ENCODE results near the gene NRAP. TPM values are rescaled to one million over a fixed set of nuclear protein-coding genes. Genes with fewer than 3 reads are reported as not detected.

The NRAP gene
- total RNA-seq, 2 experiments from 2014 or later: not detected

- Mint-ChIP-seq H3K27ac (no peak overlapping the region), H3K9me3 (peaks cover 29% of the 10 kb centered on the region), H3K27me3 (no peaks in the 10 kb centered on the region), H3K4me3 (no peak overlapping the region), H3K4me1 (no peaks in the 10 kb centered on the region), H3K36me3 (ENCODE audit: low read depth) (peaks cover 90% of the 10 kb centered on the region)
- ChIA-PET POLR2A (no interaction called here), CTCF (no interaction called here)
- DNase-seq: no peak
These were observed 31.9 kb upstream of the NRAP start for GRCh38 chr10:113695691-113696090.

GRCh38 chr10:113693348-113693747, 29.5 kb upstream of the NRAP start:
- H3K9me3 Mint-ChIP-seq: peaks cover 29% of the 10 kb centered on the region
- H3K4me1 Mint-ChIP-seq: peaks cover 20% of the 10 kb centered on the region
- H3K4me3 Mint-ChIP-seq: no peak overlapping the region
- ChIA-PET POLR2A (interaction anchor here (0.7 to 1.2 kb wide), 2 partner anchors 9 to 11 kb away, joined by 3 read pairs; no protein-coding TSS in a partner anchor), CTCF (interaction anchor here (1.0 kb wide), 1 partner anchor 611 kb away, joined by 3 read pairs; no protein-coding TSS in a partner anchor)
- no peak for DNase-seq
- H3K36me3 Mint-ChIP-seq (ENCODE audit: low read depth): peaks cover 91% of the 10 kb centered on the region
- no peak overlapping the region for H3K27ac Mint-ChIP-seq
- H3K27me3 Mint-ChIP-seq: no peaks in the 10 kb centered on the region

GRCh38 chr10:113692271-113692670, 28.4 kb upstream of the NRAP start:
- peaks cover 96% of the 10 kb centered on the region for H3K36me3 Mint-ChIP-seq (ENCODE audit: low read depth)
- no peaks in the 10 kb centered on the region for H3K27me3 Mint-ChIP-seq
- peaks cover 29% of the 10 kb centered on the region for H3K4me1 Mint-ChIP-seq
- peaks cover 38% of the 10 kb centered on the region for H3K9me3 Mint-ChIP-seq
- H3K27ac Mint-ChIP-seq: no peak overlapping the region
- no peak for DNase-seq
- H3K4me3 Mint-ChIP-seq: no peak overlapping the region
- ChIA-PET CTCF (interaction anchor here (1.2 kb wide), 1 partner anchor 13 kb away, joined by 4 read pairs; no protein-coding TSS in a partner anchor), POLR2A (interaction anchor here (2.9 kb wide), 1 partner anchor 12 kb away, joined by 16 read pairs; the partner anchor contains the start of gene CASP7)

- DNase-seq: no peak
- Mint-ChIP-seq H3K27ac (no peak overlapping the region), H3K9me3 (peaks cover 43% of the 10 kb centered on the region), H3K4me3 (no peak overlapping the region), H3K4me1 (peaks cover 31% of the 10 kb centered on the region), H3K27me3 (no peaks in the 10 kb centered on the region), H3K36me3 (ENCODE audit: low read depth) (peaks cover 91% of the 10 kb centered on the region)
- ChIA-PET CTCF (interaction anchor here (1.2 kb wide), 1 partner anchor 12 kb away, joined by 4 read pairs; no protein-coding TSS in a partner anchor), POLR2A (interaction anchor here (2.9 kb wide), 1 partner anchor 11 kb away, joined by 16 read pairs; the partner anchor contains the start of gene CASP7)
These were observed 27.5 kb upstream of the NRAP start for GRCh38 chr10:113691381-113691780.

- ChIA-PET CTCF (no interaction called here), POLR2A (interaction anchor here (2.9 kb wide), 1 partner anchor 10 kb away, joined by 16 read pairs; the partner anchor contains the start of gene CASP7)
- Mint-ChIP-seq H3K9me3 (peaks cover 49% of the 10 kb centered on the region), H3K4me3 (no peak overlapping the region), H3K36me3 (ENCODE audit: low read depth) (peaks cover 94% of the 10 kb centered on the region), H3K4me1 (peaks cover 33% of the 10 kb centered on the region), H3K27ac (no peak overlapping the region), H3K27me3 (no peaks in the 10 kb centered on the region)
- DNase-seq: no peak
These were observed 26.9 kb upstream of the NRAP start for GRCh38 chr10:113690749-113691148.

GRCh38 chr10:113689574-113689973, 25.7 kb upstream of the NRAP start:
- Mint-ChIP-seq H3K27ac (peak overlapping the region; percentile 65), H3K4me1 (peaks cover 38% of the 10 kb centered on the region), H3K9me3 (peaks cover 50% of the 10 kb centered on the region), H3K4me3 (peak overlapping the region; percentile 49), H3K36me3 (ENCODE audit: low read depth) (peaks cover 93% of the 10 kb centered on the region), H3K27me3 (no peaks in the 10 kb centered on the region)
- ChIA-PET POLR2A (interaction anchor here (0.7 kb wide), 1 partner anchor 10 kb away, joined by 4 read pairs; no protein-coding TSS in a partner anchor), CTCF (interaction anchor here (1.4 kb wide), 1 partner anchor 10 kb away, joined by 6 read pairs; the partner anchor contains the start of gene CASP7)
- no peak for DNase-seq

GRCh38 chr10:113689057-113689456, 25.2 kb upstream of the NRAP start:
- ChIA-PET POLR2A (interaction anchor here (0.7 kb wide), 2 partner anchors 10 to 864 kb away, joined by 3 to 4 read pairs; no protein-coding TSS in a partner anchor), CTCF (interaction anchor here (1.4 kb wide), 1 partner anchor 10 kb away, joined by 6 read pairs; the partner anchor contains the start of gene CASP7)
- Mint-ChIP-seq H3K36me3 (ENCODE audit: low read depth) (peaks cover 93% of the 10 kb centered on the region), H3K4me1 (peaks cover 41% of the 10 kb centered on the region), H3K4me3 (peak overlapping the region; percentile 49), H3K27me3 (no peaks in the 10 kb centered on the region), H3K27ac (peak overlapping the region; percentile 65), H3K9me3 (peaks cover 55% of the 10 kb centered on the region)
- no peak for DNase-seq

- DNase-seq: no peak
- Mint-ChIP-seq H3K27me3 (no peaks in the 10 kb centered on the region), H3K27ac (no peak overlapping the region), H3K4me1 (peaks cover 55% of the 10 kb centered on the region), H3K9me3 (peaks cover 44% of the 10 kb centered on the region), H3K36me3 (ENCODE audit: low read depth) (peaks cover 91% of the 10 kb centered on the region), H3K4me3 (no peak overlapping the region)
- CTCF ChIA-PET: interaction anchor here (1.2 kb wide), 1 partner anchor 11 kb away, joined by 3 read pairs; no protein-coding TSS in a partner anchor
- POLR2A ChIA-PET: no interaction called here
These were observed 23.2 kb upstream of the NRAP start for GRCh38 chr10:113687037-113687436.

GRCh38 chr10:113686028-113686427, 22.2 kb upstream of the NRAP start:
- CTCF ChIA-PET: interaction anchor here (0.5 kb wide), 1 partner anchor 403 kb away, joined by 6 read pairs; no protein-coding TSS in a partner anchor
- H3K9me3 Mint-ChIP-seq: peaks cover 40% of the 10 kb centered on the region
- H3K36me3 Mint-ChIP-seq (ENCODE audit: low read depth): peaks cover 83% of the 10 kb centered on the region

GRCh38 chr10:113683300-113683699, 19.5 kb upstream of the NRAP start:
- peaks cover 61% of the 10 kb centered on the region for H3K4me1 Mint-ChIP-seq

More at GRCh38 chr10:113686028-113686427, 22.2 kb upstream of the NRAP start:
- H3K4me3 Mint-ChIP-seq: no peak overlapping the region
- peaks cover 66% of the 10 kb centered on the region for H3K4me1 Mint-ChIP-seq
- no peak for DNase-seq
- H3K27ac Mint-ChIP-seq: no peak overlapping the region
- POLR2A ChIA-PET: interaction anchor here (0.6 kb wide), 1 partner anchor 480 kb away, joined by 4 read pairs; no protein-coding TSS in a partner anchor
- no peaks in the 10 kb centered on the region for H3K27me3 Mint-ChIP-seq

GRCh38 chr10:113681533-113682470, 18.0 kb upstream of the NRAP start:
- POLR2A ChIA-PET: interaction anchor here (0.6 to 4.1 kb wide), 10 partner anchors 9 to 859 kb away, joined by 3 to 16 read pairs (median 3); partner anchors contain the start of gene CCDC186
- peak; percentile 53 for DNase-seq
- CTCF ChIA-PET: interaction anchor here (1.0 to 1.9 kb wide), 3 partner anchors 23 to 32 kb away, joined by 3 to 5 read pairs (median 4); no protein-coding TSS in a partner anchor
- peaks cover 51% of the 10 kb centered on the region for H3K4me1 Mint-ChIP-seq
- H3K36me3 Mint-ChIP-seq (ENCODE audit: low read depth): peaks cover 48% of the 10 kb centered on the region
- H3K9me3 Mint-ChIP-seq: peaks cover 27% of the 10 kb centered on the region
- peaks cover 4% of the 10 kb centered on the region for H3K27me3 Mint-ChIP-seq
- peak overlapping the region; percentile 93 for H3K27ac Mint-ChIP-seq
- peak overlapping the region; percentile 98 for H3K4me3 Mint-ChIP-seq

More at GRCh38 chr10:113683300-113683699, 19.5 kb upstream of the NRAP start:
- peaks cover 40% of the 10 kb centered on the region for H3K9me3 Mint-ChIP-seq
- peaks cover under 1% of the 10 kb centered on the region for H3K27me3 Mint-ChIP-seq
- H3K36me3 Mint-ChIP-seq (ENCODE audit: low read depth): peaks cover 63% of the 10 kb centered on the region
- ChIA-PET POLR2A (interaction anchor here (0.7 to 1.5 kb wide), 3 partner anchors 11 to 278 kb away, joined by 3 read pairs; no protein-coding TSS in a partner anchor), CTCF (no interaction called here)
- H3K4me3 Mint-ChIP-seq: no peak overlapping the region
- no peak overlapping the region for H3K27ac Mint-ChIP-seq
- no peak for DNase-seq

Measured in activated CD4-positive, alpha-beta memory T cell treated with anti-CD3 and anti-CD28 coated beads, Interleukin-2, amount 10 ng/mL, durations not matched to agents 7 days and 5 days (primary cell).